GM10847 (cell line): ENCODE results near the gene COL13A1.

Source experiments
- POLR2A ChIP-seq: IDR thresholded peaks from 2 replicates; pipeline ENCODE4 v1.6.1; 2011; ENCODE audit not compliant: insufficient read length; ENCODE audit errors: extremely low read depth

The COL13A1 gene

GRCh38 chr10:69828144-69828870 is 26.6 kb downstream of the COL13A1 start:
- no peak for TF ChIP-seq POLR2A

- TF ChIP-seq POLR2A, result no peak
Measured at GRCh38 chr10:69829775-69830174, 28.1 kb downstream of the COL13A1 start.

GRCh38 chr10:69831231-69831855 is 29.6 kb downstream of the COL13A1 start:
- TF ChIP-seq POLR2A, result no peak

- no peak for TF ChIP-seq POLR2A
Measured at GRCh38 chr10:69835233-69835632, 33.5 kb downstream of the COL13A1 start.

GRCh38 chr10:69835875-69836730 is 34.4 kb downstream of the COL13A1 start:
- TF ChIP-seq POLR2A, result no peak

- no peak for TF ChIP-seq POLR2A
Measured at GRCh38 chr10:69836731-69837030, 35.0 kb downstream of the COL13A1 start.

GRCh38 chr10:69837261-69837660 is 35.6 kb downstream of the COL13A1 start:
- no peak for TF ChIP-seq POLR2A

GRCh38 chr10:69838418-69838817 is 36.7 kb downstream of the COL13A1 start:
- no peak for TF ChIP-seq POLR2A

- TF ChIP-seq POLR2A, result no peak
Measured at GRCh38 chr10:69838853-69839252, 37.1 kb downstream of the COL13A1 start.

GRCh38 chr10:69839696-69840345 is 38.1 kb downstream of the COL13A1 start:
- TF ChIP-seq POLR2A, result no peak

- TF ChIP-seq POLR2A, result no peak
Measured at GRCh38 chr10:69840773-69841172, 39.1 kb downstream of the COL13A1 start.

GRCh38 chr10:69842020-69842419 is 40.3 kb downstream of the COL13A1 start:
- TF ChIP-seq POLR2A, result no peak

GRCh38 chr10:69842882-69843281 is 41.2 kb downstream of the COL13A1 start:
- TF ChIP-seq POLR2A, result no peak

- no peak for TF ChIP-seq POLR2A
Measured at GRCh38 chr10:69843923-69844322, 42.2 kb downstream of the COL13A1 start.

GRCh38 chr10:69844698-69845097 is 43.0 kb downstream of the COL13A1 start:
- TF ChIP-seq POLR2A, result no peak
